ENCODE results near the gene GLRX. TPM values are rescaled to one million over a fixed set of nuclear protein-coding genes. Genes with fewer than 3 reads are reported as not detected.
"Not testable (repeated sequence)": the region's sequence is repeated elsewhere in the genome, so short reads cannot be mapped to it uniquely, and the experiment has no call there.

The GLRX gene, protein sequence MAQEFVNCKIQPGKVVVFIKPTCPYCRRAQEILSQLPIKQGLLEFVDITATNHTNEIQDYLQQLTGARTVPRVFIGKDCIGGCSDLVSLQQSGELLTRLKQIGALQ
- total RNA-seq (2014; rRNA removed; shearing (Covaris generic)) = 25.0 and 41.6 TPM in 2 replicates

DNA sequence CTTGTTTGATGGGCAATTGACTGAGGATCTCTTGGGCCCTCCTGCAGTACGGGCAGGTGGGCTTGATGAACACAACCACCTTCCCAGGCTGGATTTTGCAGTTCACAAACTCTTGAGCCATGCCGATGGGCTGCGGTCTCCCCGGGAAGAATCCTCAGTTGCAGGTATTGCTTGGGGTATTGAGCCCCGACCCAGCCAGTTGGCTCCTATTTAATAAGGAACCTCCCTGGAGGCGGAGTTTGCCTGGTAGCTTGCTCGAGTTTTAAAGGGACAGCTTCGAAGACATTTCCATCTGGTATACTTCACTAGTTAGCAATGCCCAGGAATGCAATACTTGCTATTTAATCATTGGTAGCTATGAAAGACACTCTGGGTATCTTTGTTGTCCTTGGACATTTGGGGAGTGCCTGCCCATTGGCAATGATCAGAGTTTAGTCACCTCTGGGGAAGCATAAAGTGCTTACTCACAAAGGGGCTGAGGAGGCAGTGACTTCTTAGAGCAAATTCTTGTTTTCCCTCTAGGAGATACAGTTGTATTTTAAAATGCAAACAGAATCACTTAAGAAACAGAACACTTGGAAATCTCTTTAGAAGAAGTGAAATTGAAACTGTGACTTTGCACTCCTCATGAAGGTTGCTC is at the start of gene GLRX:
Gene GLRX (minus strand): TSS at position 185 of the 640 bp plus-strand sequence. CDS start 64 bp downstream, at position 121.
- H3K36me3 ChIP-seq (replicated peaks; ENCODE audit: control insufficient read depth, insufficient read depth, low read length) = no peaks in the 10 kb centered on the region
- no peaks in the 10 kb centered on the region for H3K27me3 ChIP-seq (ENCODE audit: control insufficient read depth, insufficient read depth, low read length)
- H3K4me3 ChIP-seq (ENCODE audit: insufficient read depth, low read depth, low read length) = peak within 1 kb of the TSS; percentile 65
- peak; percentile 74 for DNase-seq

DNA sequence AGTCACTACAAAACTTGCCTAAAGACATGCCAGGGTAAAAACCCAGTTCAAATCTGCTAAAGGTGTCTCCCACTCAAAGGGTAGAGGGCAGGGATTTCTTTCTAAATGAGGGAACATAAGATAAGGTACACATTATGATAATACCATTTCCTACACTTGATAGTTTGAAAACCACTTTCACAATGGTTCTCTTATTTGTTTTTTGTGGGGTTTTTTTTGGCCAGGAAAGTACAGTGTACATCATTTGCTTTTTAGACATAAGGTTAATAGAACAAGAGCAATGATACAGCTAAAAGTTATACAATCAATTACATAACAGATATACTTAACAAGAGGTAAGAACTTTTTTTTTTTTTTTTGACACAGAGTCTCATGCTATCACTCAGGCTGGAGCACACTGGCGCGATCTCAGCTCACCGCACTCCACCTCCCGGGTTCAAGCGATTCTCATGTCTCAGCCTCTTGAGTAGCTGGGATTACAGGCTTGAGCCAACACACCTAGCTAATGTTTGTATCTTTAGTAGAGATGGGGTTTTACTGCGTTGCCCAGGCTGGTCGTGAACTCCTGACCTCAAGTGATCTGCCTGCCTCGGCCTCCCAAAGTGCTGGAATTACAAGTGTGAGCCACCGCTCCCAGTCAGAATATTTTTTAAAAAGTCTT is 48.8 kb upstream of the GLRX start:
- no peaks in the 10 kb centered on the region for H3K36me3 ChIP-seq (replicated peaks; ENCODE audit: control insufficient read depth, insufficient read depth, low read length)
- H3K4me3 ChIP-seq (ENCODE audit: insufficient read depth, low read depth, low read length) = no peak overlapping the region
- no peaks in the 10 kb centered on the region for H3K27me3 ChIP-seq (ENCODE audit: control insufficient read depth, insufficient read depth, low read length)
- no peak for DNase-seq

DNA sequence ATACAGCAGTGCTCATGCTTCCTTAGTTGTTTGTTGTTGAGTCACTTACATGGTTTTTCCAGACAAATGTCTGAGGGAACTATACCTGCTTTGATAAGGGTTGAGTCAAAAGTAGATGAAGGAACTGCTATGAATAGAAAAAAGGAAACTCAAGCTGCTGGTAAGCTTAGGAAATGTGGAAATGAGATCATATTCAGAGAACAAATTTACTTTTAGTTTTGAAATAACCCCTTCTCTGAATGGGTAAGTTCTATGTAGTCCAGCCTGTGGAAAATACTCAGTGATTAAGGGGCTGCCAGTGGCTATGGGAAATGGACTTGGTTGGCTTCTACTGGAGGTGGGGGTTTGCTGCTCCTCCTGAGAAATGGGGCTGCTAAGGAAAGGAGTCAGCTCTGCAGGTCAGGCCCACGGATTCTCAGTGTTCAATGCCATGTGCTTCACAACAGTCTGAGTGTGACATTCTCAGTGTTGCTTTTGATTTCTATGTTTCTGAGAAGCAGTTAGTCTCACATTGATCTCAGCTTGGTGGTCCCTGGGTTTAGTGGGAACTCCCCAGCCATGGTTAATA is 47.7 kb upstream of the GLRX start:
- no peak overlapping the region for H3K4me3 ChIP-seq (ENCODE audit: insufficient read depth, low read depth, low read length)
- DNase-seq = no peak
- H3K36me3 ChIP-seq (replicated peaks; ENCODE audit: control insufficient read depth, insufficient read depth, low read length) = no peaks in the 10 kb centered on the region
- no peaks in the 10 kb centered on the region for H3K27me3 ChIP-seq (ENCODE audit: control insufficient read depth, insufficient read depth, low read length)

DNA sequence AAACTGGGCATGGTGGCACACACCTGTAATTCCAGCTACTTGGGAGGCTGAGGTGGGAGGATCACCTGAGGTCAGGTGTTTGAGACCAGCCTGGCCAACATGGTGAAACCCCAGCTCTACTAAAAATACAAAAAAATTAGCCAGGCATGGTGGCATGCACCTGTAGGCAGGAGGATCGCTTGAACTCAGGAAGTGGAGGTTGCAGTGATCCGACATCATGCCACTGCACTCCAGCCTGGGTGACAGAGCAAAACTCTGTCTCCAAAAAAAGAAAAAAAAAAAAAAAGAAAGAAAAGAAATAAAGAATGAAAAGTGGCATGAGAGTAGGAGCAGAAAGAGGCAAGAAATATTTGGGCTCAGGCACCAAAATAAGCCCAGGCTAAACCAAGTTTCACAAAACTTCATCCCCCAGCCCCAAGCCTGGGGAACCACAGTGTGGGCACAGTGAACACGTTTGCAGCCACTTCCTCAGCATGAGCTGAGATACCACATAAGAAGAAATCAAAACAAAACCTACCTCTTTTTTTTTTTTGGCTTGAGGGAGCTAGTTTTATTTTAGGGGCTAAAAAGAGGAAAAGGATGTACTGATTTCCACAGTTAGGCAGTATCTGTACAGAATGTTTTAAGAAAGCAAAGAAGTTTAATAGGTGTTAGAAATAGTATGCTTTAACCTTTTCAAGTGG is 46.8 kb upstream of the GLRX start:
- H3K4me3 ChIP-seq (ENCODE audit: insufficient read depth, low read depth, low read length); DNase-seq; H3K27me3 ChIP-seq (ENCODE audit: control insufficient read depth, insufficient read depth, low read length); H3K36me3 ChIP-seq (replicated peaks; ENCODE audit: control insufficient read depth, insufficient read depth, low read length): not testable (repeated sequence)

DNA sequence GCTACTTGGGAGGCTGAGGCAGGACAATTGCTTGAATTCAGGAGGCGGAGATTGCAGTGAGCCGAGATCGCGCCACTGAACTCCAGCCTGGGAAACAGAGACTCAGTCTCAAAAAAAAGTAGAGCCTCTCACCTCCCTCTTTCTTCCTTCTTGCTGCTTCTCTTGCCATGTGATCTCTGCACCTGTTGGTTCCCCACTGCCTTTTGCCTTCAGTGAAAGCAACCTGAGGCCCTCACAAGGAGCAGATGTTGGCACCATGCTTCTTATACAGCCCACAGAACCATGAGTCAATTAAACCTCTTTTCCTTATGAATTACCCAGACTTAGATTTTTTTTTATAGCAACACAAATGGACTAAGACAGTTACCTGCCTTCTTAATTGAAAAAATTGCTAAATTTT is 45.6 kb upstream of the GLRX start:
- Histone ChIP-seq H3K27me3 (ENCODE audit: control insufficient read depth, insufficient read depth, low read length) (no peaks in the 10 kb centered on the region), H3K36me3 (replicated peaks; ENCODE audit: control insufficient read depth, insufficient read depth, low read length) (no peaks in the 10 kb centered on the region), H3K4me3 (ENCODE audit: insufficient read depth, low read depth, low read length) (no peak overlapping the region)
- no peak for DNase-seq

DNA sequence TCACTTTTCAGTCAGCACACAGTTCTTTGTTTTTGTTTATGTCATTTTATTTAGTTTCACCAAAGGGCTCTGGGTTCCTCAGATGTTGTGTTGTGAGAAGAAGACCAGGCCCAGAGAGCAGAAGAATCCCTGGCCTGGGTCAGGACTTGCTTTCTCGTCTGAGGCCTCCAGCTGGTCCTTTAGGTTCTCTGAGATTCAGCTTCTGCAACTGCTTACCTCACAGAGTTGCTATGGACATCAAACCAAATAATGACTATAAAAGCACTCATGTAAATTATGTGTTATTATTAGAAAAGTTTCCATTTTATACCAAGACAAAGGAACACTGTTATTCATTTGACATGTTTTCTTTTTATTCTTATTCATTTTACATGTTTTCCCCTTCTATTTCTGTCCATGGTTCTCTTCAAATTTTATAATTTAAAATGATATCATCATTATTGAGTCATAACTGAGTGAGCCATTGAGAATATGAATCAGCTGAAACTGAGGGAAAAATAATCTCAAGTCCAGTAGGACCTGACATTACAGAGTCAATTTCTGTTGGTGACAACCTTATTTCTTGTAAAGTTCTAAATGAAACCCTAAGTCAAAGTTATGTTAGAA is 44.0 kb upstream of the GLRX start:
- Histone ChIP-seq H3K4me3 (ENCODE audit: insufficient read depth, low read depth, low read length) (no peak overlapping the region), H3K36me3 (replicated peaks; ENCODE audit: control insufficient read depth, insufficient read depth, low read length) (no peaks in the 10 kb centered on the region), H3K27me3 (ENCODE audit: control insufficient read depth, insufficient read depth, low read length) (no peaks in the 10 kb centered on the region)
- no peak for DNase-seq

DNA sequence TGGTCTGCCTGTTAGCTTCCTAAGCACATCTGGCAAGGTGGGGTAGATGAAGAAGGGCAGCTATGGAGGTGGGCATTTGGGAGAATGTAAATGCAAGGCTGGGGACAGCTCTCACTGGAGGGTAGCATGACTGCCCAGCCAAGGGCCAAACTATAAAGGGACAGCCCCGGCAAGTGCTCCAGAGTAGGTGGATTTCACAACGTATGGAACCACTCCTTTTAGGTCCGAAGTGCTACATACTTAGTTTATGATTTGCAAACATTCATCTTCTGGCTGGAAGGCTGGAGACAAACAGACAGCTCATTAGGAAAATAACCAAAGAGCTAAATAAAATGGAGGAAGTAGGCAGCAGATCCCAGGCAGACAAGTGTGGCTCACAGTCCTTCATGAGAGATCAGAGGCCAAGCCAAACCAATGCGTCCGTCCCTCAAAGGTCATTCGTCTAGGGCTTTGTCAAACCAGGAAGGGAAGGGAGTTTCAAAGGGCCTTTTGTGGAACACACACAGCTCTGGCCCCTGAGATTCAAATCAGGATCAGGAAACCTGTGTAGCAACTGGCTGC is 42.5 kb upstream of the GLRX start:
- H3K27me3 ChIP-seq (ENCODE audit: control insufficient read depth, insufficient read depth, low read length) = no peaks in the 10 kb centered on the region
- H3K36me3 ChIP-seq (replicated peaks; ENCODE audit: control insufficient read depth, insufficient read depth, low read length) = no peaks in the 10 kb centered on the region
- DNase-seq = no peak
- H3K4me3 ChIP-seq (ENCODE audit: insufficient read depth, low read depth, low read length) = no peak overlapping the region

DNA sequence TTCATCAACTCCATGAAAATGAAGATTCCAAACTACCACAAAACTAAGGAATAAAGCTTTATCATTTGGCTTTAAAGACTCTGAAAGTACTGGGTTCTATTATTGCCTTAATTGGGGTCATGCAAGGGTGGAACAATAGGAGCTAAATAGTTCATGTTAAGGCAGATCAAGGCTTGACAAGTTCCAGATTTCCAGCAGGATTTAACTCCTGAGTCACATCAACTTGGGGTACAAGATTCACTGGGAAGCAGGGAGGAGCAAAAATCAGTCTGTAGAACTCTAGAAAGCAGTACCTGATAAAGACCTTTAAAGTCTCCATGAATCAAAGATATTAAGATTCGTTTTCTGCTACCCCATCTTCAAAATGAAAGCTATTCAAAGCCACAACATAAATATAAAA is 41.9 kb upstream of the GLRX start:
- Histone ChIP-seq H3K4me3 (ENCODE audit: insufficient read depth, low read depth, low read length) (no peak overlapping the region), H3K36me3 (replicated peaks; ENCODE audit: control insufficient read depth, insufficient read depth, low read length) (no peaks in the 10 kb centered on the region), H3K27me3 (ENCODE audit: control insufficient read depth, insufficient read depth, low read length) (no peaks in the 10 kb centered on the region)
- no peak for DNase-seq

DNA sequence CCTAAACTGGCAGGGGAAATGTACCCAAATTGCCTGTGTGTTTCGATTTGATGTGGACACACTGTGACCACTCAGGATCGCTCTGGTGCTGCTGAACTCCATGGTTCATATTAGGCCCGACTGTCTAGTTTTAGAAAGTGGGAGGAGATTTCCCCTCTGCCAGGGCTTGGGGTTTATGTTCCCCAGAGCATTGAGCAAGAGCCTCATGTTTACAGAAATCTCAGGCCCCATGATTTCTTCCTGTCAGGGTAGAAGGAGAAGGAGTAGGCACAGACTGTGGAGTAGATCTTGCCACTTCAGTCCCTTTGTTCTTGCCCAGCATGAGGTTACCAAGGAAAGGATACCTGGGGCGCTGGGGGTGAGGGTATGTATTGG is 40.8 kb upstream of the GLRX start:
- Histone ChIP-seq H3K27me3 (ENCODE audit: control insufficient read depth, insufficient read depth, low read length) (no peaks in the 10 kb centered on the region), H3K36me3 (replicated peaks; ENCODE audit: control insufficient read depth, insufficient read depth, low read length) (no peaks in the 10 kb centered on the region), H3K4me3 (ENCODE audit: insufficient read depth, low read depth, low read length) (no peak overlapping the region)
- no peak for DNase-seq

DNA sequence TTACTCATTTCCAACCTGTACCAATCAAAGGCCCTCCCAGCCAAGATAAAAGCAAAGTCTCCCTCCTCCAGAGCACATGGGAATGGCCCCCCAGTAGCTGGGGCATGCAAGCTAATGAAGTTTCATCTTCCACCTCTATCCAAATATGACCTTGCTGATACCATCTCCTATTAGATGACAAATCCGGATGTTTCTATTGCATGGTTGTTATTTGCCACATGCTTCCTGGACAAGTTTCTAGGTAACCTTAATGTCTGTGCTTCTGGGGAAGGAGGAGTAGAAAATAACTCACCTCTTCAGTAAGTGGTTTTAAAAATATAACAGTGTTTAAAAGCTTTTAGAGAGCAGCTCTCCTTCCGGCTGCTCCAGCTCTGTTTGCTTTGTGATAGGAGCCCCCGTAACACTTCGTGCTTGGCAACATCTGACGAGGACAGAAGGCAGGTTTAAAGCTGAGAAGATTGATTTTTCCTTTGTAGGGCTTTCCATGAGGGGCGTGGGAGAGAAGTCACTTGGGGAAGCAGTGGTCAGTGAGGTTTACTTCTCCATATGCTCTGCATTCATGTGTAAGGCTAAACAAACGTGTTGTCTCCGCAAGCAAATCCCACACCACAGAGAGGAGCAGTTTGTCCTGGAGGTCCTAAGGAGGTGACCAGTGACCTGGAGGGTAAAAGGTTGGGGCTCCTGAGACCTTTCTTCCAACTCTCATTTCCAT is 40.3 kb upstream of the GLRX start:
- no peak overlapping the region for H3K4me3 ChIP-seq (ENCODE audit: insufficient read depth, low read depth, low read length)
- no peak for DNase-seq
- no peaks in the 10 kb centered on the region for H3K27me3 ChIP-seq (ENCODE audit: control insufficient read depth, insufficient read depth, low read length)
- H3K36me3 ChIP-seq (replicated peaks; ENCODE audit: control insufficient read depth, insufficient read depth, low read length) = no peaks in the 10 kb centered on the region

DNA sequence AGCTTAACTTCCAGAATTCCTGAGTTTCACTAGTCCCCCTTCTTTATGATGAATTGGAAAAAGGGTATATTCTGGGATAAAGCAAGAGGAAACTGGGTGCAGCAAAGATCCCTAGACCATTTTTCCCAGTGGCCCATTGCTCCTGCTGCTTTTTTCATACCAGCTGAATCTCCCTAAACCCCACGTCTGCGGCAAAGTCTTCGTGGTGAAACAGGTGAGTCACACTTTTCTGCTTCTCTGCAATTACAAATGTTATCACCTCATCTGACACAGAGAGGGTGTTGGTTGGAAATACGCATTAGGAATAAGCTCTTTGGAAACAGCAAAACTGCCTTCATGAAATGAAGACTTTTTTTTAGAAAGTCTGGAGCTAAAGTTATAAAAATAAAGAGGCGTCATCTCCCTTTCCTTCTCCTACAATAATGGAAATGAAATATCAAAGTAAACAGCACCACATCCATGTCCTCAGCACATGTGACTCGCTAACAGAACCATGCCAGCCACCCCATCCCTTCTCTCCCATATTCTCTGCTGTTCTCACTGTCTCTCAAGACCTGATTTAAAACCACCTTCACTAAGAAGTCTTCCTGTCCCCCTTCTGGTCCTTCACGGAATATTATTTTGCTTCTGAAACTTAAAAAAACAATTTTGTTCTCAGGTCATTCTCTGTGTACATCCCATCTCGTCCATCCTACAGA is 39.5 kb upstream of the GLRX start:
- Histone ChIP-seq H3K4me3 (ENCODE audit: insufficient read depth, low read depth, low read length) (no peak overlapping the region), H3K27me3 (ENCODE audit: control insufficient read depth, insufficient read depth, low read length) (no peaks in the 10 kb centered on the region), H3K36me3 (replicated peaks; ENCODE audit: control insufficient read depth, insufficient read depth, low read length) (no peaks in the 10 kb centered on the region)
- DNase-seq = no peak

DNA sequence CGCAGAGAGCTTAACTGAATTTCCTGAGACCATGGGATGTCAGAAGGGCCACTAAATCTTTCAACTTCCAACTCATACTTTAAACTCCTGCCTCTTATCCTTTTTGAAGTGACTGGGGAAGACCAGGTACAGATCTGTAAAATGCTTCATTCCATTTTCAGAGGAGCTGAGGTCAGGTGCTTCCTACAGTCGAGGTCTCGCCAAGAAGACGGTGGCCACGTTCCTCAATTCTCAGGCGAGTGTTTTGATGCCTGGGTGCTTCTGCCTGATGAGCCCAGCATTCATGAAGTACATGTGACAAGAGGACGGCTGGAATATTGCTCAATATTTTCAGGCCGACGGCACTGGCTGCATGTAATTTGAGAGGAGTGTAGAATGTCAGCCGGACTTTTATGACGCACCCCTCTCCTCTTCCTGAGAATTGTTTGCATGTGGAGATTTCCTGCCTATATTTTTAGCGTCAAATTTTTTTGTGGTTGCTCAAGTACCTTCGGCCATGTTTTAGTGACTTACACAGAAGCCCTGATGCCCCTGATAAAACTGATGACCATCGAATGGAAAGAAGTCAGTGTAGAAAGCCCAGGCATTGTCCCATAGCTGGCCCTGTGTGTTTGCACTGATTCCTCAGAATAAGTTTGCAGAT is 38.8 kb upstream of the GLRX start:
- H3K4me3 ChIP-seq (ENCODE audit: insufficient read depth, low read depth, low read length) = no peak overlapping the region
- DNase-seq = no peak
- no peaks in the 10 kb centered on the region for H3K36me3 ChIP-seq (replicated peaks; ENCODE audit: control insufficient read depth, insufficient read depth, low read length)
- H3K27me3 ChIP-seq (ENCODE audit: control insufficient read depth, insufficient read depth, low read length) = no peaks in the 10 kb centered on the region

DNA sequence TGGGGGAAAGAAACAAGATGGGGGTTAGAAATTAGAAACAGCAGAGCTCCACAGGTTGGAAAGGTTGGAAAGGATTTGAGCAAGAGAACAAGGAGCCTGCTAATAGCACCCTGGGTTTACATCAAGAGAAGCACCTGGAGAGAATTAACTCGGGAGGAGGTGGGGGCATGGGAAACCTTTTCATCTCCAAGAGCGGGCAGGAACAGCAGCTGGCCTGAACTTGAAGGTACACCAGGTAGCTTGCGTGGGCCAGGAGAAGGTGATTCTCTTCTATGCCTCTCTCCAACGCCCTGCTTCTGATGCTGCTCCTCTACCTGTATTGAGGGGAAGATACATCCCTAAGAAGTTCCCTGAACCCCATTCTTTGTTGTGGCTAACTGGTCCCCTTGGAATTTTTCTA is 37.1 kb upstream of the GLRX start:
- DNase-seq = no peak
- H3K4me3 ChIP-seq (ENCODE audit: insufficient read depth, low read depth, low read length) = no peak overlapping the region
- no peaks in the 10 kb centered on the region for H3K27me3 ChIP-seq (ENCODE audit: control insufficient read depth, insufficient read depth, low read length)
- no peaks in the 10 kb centered on the region for H3K36me3 ChIP-seq (replicated peaks; ENCODE audit: control insufficient read depth, insufficient read depth, low read length)

All from H7 (cell line).